ENCODE data around the gene BMP4. TPM values are rescaled to one million over a fixed set of nuclear protein-coding genes. Genes with fewer than 3 reads are reported as not detected.

Gene BMP4
- polyA plus RNA-seq, 1 experiment = 20.8 TPM

- Histone ChIP-seq H3K27me3 (ENCODE audit: control insufficient read depth, insufficient read depth, low read length) (peaks cover 58% of the 10 kb centered on the region), H3K27ac (ENCODE audit: low read depth, low read length) (no peak overlapping the region), H3K4me3 (ENCODE audit: low read depth, low read length) (no peak overlapping the region), H3K9me3 (ENCODE audit: control insufficient read depth, insufficient read depth, low read length) (peaks cover 5% of the 10 kb centered on the region; the same call in 1 of the 2 replicates)
- POLR2A ChIA-PET = no interaction called here
- CTCF ChIA-PET = interaction anchor here (3.5 kb wide), 1 partner anchor 390 kb away, joined by 14 read pairs; no protein-coding TSS in a partner anchor
- TF ChIP-seq CTCF (IDR thresholded peaks at IDR 0.05; ENCODE audit: low read depth, low read length) = no peak
- DNase-seq (ENCODE audit: low read depth, low spot score) = no peak
Measured at GRCh38 chr14:53957739-53958138, 1.1 kb upstream of the BMP4 start.

- POLR2A ChIA-PET = no interaction called here
- Histone ChIP-seq H3K9me3 (ENCODE audit: control insufficient read depth, insufficient read depth, low read length) (peaks cover 5% of the 10 kb centered on the region; the same call in 1 of the 2 replicates), H3K27ac (ENCODE audit: low read depth, low read length) (no peak overlapping the region), H3K27me3 (ENCODE audit: control insufficient read depth, insufficient read depth, low read length) (peaks cover 66% of the 10 kb centered on the region), H3K4me3 (ENCODE audit: low read depth, low read length) (peak overlapping the region; percentile 64)
- no peak for DNase-seq (ENCODE audit: low read depth, low spot score)
- CTCF ChIA-PET = interaction anchor here (1.2 to 3.5 kb wide), 2 partner anchors 219 to 392 kb away, joined by 3 to 14 read pairs; no protein-coding TSS in a partner anchor
- TF ChIP-seq CTCF (IDR thresholded peaks at IDR 0.05; ENCODE audit: low read depth, low read length) = no peak
Measured at GRCh38 chr14:53955671-53956426, 776 bp downstream of the BMP4 start.

GRCh38 chr14:53955229-53955556 is 1.4 kb downstream of the BMP4 start:
- DNase-seq (ENCODE audit: low read depth, low spot score) = no peak
- H3K27me3 ChIP-seq (ENCODE audit: control insufficient read depth, insufficient read depth, low read length) = peaks cover 69% of the 10 kb centered on the region
- peak overlapping the region; percentile 64 for H3K4me3 ChIP-seq (ENCODE audit: low read depth, low read length)
- H3K9me3 ChIP-seq (ENCODE audit: control insufficient read depth, insufficient read depth, low read length) = peaks cover 9% of the 10 kb centered on the region; the same call in 1 of the 2 replicates
- H3K27ac ChIP-seq (ENCODE audit: low read depth, low read length) = no peak overlapping the region
- ChIA-PET CTCF (no interaction called here), POLR2A (no interaction called here)
- no peak for TF ChIP-seq CTCF (IDR thresholded peaks at IDR 0.05; ENCODE audit: low read depth, low read length)

- Histone ChIP-seq H3K9me3 (ENCODE audit: control insufficient read depth, insufficient read depth, low read length) (peaks cover 11% of the 10 kb centered on the region; the same call in 1 of the 2 replicates), H3K4me3 (ENCODE audit: low read depth, low read length) (peak overlapping the region; percentile 64), H3K27me3 (ENCODE audit: control insufficient read depth, insufficient read depth, low read length) (peaks cover 70% of the 10 kb centered on the region), H3K27ac (ENCODE audit: low read depth, low read length) (no peak overlapping the region)
- no peak for DNase-seq (ENCODE audit: low read depth, low spot score)
- no peak for TF ChIP-seq CTCF (IDR thresholded peaks at IDR 0.05; ENCODE audit: low read depth, low read length)
- CTCF ChIA-PET = interaction anchor here (1.3 kb wide), 1 partner anchor 416 kb away, joined by 3 read pairs; no protein-coding TSS in a partner anchor
- POLR2A ChIA-PET = no interaction called here
Measured at GRCh38 chr14:53954551-53955228, 1.9 kb downstream of the BMP4 start.
